GM18867 (cell line): ENCODE results near the gene NTN1.

Experiments used
- ATAC-seq: cut with Tn5 transposase; IDR thresholded peaks from one replicate; pipeline ENCODE4 v1.9.1; 2021; ENCODE audit warnings: mild to moderate bottlenecking, moderate library complexity; ENCODE audit not compliant: unreplicated experiment

Gene NTN1

DNA sequence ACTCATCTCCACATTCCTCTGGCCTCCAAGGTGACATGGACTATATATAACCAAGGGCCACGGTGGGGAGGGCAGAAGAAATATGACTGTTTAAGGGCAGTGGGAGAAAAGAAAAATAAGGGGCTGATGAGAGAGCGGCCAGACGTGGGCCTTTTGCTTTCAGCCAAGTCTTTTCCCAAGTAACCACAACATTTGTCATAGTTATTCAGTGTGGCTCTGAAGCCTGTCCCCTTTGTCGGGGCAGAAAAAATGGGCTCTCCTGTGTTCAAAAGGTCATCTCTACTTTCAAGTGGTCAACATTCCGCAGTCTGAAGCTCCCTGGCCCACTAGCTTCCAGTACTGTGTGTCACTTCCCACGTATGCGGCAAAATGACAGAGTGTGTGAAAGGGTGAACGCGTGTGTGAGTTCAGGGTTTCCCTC lies 245.4 kb downstream of the NTN1 start:
- no peak for ATAC-seq

DNA sequence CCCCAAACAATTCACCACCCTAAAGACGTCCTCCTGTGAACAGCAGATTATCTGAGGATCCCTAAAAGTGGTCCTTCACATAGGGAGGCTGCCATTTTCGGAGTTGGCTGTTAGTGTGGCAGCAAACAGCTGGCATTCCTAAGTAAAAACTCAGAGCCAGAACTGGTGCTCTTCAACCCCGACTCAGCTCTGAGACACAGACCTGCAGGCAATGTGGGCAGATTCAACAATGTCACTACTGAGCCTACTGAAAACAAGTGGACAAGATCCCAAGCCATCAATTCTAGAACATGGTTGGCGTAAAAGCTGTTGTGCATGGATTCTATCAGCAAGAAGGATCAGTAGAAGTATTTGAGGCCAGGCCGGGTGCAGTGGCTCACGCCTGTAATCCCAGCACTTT lies 247.2 kb downstream of the NTN1 start:
- ATAC-seq, result no peak

GRCh38 chr17:9269350-9270035 lies 248.2 kb downstream of the NTN1 start:
- ATAC-seq, result no peak

GRCh38 chr17:9270921-9271320 lies 249.6 kb downstream of the NTN1 start:
- no peak for ATAC-seq

- ATAC-seq, result no peak
These were observed 250.7 kb downstream of the NTN1 start for GRCh38 chr17:9271989-9272388.

- ATAC-seq, result no peak
These were observed 251.3 kb downstream of the NTN1 start for GRCh38 chr17:9272501-9273200.

DNA sequence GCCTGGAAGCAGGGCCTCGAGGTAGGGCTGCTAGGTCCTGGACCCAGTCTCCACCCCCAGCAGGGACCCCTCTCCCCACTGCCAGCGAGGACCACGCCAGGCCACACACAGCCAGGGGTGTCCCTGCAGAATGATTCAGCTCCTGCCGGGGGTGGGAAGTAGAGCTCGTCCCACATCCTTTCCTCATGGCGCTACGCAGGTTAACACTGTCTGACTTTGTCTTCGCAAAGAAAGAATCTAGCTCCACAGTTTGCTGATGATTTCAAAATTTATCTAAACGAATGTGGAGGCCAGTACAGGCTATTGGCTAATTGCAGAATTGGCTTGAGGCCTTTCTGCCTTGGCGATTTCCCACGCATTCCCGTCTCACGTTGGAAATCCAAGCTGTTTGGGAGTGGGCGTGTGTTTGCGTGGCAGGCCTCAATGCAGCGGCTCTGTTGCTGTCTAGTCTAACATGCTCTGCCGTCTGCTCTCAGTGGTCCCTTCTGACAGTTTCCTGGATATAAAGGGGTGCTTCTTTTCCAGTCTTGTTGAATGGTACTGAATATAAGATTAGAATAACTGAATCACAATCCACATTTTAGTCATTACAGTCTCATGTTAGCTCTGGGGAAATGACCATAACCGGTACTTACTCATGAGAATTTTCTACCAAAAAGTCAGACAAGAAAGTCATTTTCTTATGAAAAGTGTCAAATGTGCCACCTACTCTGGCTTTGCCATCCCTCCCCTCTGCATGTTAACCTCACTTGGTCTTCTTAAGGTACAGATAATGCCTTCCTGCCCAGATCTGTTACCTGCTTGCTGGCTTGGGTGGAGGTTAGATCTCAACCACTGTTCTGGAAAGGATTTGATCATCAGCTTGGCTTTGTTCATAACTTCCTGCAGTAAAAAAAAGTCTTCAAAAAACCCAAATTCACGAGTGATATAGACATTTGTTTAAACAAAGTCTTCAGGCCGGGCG lies 252.4 kb downstream of the NTN1 start:
- ATAC-seq, result no peak

GRCh38 chr17:9274973-9275372 lies 253.7 kb downstream of the NTN1 start:
- ATAC-seq, result no peak

DNA sequence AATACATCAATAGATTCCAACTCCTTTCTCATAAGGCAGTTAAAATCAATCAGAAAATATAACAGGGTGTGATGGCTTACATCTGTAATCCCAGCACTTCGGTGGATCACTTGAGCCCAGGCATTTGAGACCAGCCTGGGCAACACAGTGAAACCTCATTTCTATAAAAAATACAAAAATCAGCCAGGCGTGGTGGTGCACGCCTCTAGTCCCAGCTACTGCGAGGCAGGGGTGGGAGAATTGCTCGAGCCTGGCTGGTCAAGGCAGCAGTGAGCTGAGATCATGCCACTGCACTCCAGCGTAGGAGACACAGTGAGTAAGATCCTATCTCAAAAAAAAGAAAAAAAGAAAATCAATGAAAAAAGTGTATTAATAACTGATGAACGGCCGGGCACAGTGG lies 258.6 kb downstream of the NTN1 start:
- ATAC-seq, result no peak

- ATAC-seq, result no peak
These were observed 262.6 kb downstream of the NTN1 start for GRCh38 chr17:9283909-9284308.

DNA sequence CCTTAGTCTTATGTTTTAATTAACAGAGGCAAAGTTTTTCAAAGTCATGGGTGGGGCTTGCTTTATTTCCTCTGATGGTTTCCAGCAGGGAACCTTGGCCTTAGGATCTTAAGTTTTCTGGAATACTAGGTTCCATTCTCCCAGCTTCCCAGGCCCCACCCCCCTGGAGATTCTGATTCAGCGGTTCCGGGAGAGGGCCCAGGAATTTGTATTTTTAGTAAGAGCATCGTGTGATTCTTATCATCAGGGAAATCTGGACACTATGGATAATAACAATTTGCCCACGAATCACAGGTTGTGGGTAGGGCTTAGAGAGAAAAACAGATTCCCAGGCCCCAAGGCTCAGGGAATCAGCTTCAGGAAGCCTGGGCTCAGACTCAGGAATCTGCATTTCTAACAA lies 263.6 kb downstream of the NTN1 start:
- ATAC-seq, result no peak

DNA sequence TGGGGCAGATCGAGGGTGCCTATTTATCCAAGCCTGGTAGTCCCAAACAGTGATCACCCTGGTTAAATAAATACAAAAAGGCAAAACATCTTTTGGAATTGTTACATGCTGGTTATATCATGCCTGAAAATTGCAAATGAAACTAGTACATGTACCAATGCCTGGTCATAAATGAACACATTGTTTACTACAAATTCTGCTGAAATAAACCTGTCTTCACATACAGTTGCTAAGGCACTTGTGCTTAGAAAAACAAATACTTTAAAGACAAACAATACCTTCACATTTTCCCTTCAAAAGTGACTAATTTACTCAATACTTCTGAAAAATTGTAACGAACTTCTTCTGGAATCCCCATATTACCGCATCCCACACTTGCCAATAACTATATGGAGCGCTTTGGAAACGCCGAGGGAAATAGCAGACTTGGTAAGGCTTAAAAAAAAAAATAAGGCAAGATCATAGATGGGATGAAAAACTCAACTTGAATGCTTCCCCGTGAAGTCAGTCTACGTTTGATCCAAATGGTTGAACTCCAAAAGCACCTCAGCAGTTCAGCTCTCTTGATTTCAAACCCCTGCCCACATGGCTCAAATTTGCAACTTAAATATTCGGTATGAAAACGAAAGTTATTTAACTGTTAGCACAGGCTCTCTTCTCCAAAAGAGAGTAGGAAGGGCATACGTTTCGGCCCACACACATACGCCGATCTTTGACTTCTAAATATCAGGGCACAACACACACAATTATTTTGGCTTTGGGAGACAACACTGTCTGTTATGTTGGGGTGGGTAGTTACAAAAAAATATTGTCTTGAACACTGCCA lies 264.5 kb downstream of the NTN1 start:
- ATAC-seq, result no peak

- ATAC-seq, result no peak
These were observed 265.1 kb downstream of the NTN1 start for GRCh38 chr17:9286434-9286833.

GRCh38 chr17:9287306-9287705 lies 266.0 kb downstream of the NTN1 start:
- ATAC-seq, result no peak

GRCh38 chr17:9290226-9290613 lies 268.9 kb downstream of the NTN1 start:
- ATAC-seq, result no peak

DNA sequence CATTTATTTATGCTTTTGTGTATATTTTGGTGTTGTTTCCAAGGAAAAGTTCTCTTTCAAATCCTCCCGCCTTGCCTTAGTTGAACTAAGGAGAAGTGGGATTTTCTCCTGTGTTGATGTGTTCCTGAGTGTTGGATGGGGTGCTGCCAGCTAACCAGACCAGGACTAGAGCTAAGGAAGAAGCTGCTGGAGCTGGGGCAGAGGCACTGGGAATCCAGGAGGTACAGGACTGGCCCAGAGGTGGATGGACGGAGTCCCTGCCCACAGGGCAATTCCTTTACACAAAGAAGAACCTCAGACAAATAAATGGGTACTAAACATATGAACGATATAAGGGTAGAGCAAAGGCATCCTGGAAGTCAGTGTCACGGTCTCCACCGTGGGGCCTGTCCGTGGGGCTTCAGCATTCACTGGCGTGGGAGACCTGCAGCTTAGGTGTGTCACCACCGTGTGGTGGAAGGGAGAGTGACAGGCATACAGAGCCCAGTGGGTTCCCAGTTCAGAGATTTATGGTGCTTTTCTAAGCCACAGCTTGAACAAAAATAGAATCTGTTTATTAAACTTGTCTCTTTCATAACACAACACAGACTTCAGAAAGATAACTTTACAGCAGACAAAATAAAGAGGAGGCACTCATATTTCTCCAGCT lies 270.7 kb downstream of the NTN1 start:
- ATAC-seq, result no peak

DNA sequence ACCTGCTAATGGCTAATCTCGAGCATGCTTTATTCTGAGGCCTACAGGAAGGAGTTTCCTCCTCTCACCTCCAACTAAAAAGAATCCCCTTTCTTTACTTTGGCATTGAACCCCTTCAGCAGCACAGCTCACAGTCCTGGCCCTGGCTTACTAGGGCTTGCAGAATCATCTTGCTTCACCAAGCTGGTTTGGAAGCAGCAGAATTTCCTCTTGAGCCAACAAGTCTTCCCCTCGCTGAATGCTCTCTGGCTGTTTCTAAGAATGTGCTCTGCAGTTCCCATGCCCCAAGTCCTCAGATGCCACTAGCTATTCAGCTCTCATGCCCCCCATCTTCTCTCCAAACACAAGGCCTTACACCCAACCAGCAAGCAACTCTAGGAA lies 271.2 kb downstream of the NTN1 start:
- no peak for ATAC-seq
